Breast epithelium (tissue), 3 donors: ENCODE data around the gene MELTF.

ENCODE experiments used
- POLR2A ChIP-seq: fragments of 450-650 bp; IDR thresholded peaks from one replicate; pipeline ENCODE4 v1.6.1; 2016; ENCODE audit warnings: antibody characterized with exemption, mild to moderate bottlenecking, moderate library complexity
- POLR2AphosphoS5 ChIP-seq, 3 donors: sonication (generic); formaldehyde crosslinking; IDR thresholded peaks; one replicate each; pipeline ENCODE4 v1.6.1; 2017; ENCODE audit warnings: antibody characterized with exemption in 3 of 3

- TF ChIP-seq POLR2AphosphoS5 (IDR thresholded peaks at IDR 0.05) (no peak), POLR2A (no peak)
Observed at GRCh38 chr3:197042539-197042938, 12.9 kb upstream of the MELTF start.
